Measurements from ENCODE around the gene HAP1.

HAP1 gene

DNA sequence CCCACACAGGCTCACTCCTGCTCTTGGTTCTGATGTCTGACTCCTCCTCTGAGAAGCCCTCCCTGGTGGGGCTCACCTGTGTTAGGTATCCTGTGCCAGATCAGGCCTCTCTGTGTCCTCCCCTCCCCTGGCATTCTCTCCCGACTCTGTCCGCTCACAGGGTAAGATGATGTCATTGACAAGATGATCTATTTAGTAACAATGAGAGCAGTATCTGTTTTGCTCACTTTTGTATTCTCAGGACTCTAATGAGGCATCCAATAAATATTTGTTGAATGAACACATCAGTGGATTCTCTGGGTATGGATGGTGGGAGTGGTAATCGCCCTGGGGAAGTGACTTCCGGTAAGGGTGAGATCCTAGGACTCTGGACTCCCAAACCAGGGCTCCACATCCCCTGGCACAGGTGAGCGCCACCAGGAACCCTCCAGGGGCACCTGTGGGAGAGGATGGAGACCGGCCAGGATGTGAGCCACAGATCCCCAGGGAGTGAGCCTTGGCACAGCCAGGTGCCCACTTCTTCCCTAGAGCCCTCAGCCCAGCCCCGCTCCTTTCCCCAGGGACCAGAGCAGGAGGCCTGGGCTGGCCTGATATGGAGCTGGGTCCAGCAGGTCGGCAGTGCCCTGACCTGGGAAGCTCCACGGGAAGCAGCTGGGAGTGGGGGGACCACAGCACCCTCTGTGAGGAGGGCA is 5.4 kb upstream of the HAP1 start (continued):
- TF ChIP-seq, protein P1, sequence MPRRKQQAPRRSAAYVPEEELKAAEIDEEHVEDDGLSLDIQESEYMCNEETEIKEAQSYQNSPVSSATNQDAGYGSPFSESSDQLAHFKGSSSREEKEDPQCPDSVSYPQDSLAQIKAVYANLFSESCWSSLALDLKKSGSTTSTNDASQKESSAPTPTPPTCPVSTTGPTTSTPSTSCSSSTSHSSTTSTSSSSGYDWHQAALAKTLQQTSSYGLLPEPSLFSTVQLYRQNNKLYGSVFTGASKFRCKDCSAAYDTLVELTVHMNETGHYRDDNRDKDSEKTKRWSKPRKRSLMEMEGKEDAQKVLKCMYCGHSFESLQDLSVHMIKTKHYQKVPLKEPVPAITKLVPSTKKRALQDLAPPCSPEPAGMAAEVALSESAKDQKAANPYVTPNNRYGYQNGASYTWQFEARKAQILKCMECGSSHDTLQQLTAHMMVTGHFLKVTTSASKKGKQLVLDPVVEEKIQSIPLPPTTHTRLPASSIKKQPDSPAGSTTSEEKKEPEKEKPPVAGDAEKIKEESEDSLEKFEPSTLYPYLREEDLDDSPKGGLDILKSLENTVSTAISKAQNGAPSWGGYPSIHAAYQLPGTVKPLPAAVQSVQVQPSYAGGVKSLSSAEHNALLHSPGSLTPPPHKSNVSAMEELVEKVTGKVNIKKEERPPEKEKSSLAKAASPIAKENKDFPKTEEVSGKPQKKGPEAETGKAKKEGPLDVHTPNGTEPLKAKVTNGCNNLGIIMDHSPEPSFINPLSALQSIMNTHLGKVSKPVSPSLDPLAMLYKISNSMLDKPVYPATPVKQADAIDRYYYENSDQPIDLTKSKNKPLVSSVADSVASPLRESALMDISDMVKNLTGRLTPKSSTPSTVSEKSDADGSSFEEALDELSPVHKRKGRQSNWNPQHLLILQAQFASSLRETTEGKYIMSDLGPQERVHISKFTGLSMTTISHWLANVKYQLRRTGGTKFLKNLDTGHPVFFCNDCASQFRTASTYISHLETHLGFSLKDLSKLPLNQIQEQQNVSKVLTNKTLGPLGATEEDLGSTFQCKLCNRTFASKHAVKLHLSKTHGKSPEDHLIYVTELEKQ (tag by site-specific recombination; IDR thresholded peaks at IDR 0.05; ENCODE audit: borderline replicate concordance): 0 out of 2 replicates have a peak, but pooled peaks have one; percentile 11
- TF ChIP-seq ZNF501 (tag by site-specific recombination; IDR thresholded peaks at IDR 0.05) (no peak), KLF8 (tag by site-specific recombination; IDR thresholded peaks at IDR 0.05) (no peak), ZNF596 (tag by site-specific recombination; IDR thresholded peaks at IDR 0.05) (no peak), ZNF341 (tag by site-specific recombination; IDR thresholded peaks at IDR 0.05; ENCODE audit: low read depth) (no peak), WT1 (tag by site-specific recombination; IDR thresholded peaks at IDR 0.05) (no peak), ZNF366 (tag by site-specific recombination; conservative IDR thresholded peaks at IDR 0.05) (peak; percentile 53), ZNF114 (tag by site-specific recombination; IDR thresholded peaks at IDR 0.05) (no peak), ZNF302 (tag by site-specific recombination; IDR thresholded peaks at IDR 0.05; ENCODE audit: low read depth) (no peak), ZNF555 (tag by site-specific recombination; conservative IDR thresholded peaks at IDR 0.05) (no peak), SETDB1 (IDR thresholded peaks at IDR 0.05; ENCODE audit: insufficient read length, low read length) (no peak), ZNF664 (tag by site-specific recombination; IDR thresholded peaks at IDR 0.05) (no peak), ZBTB21 (tag by site-specific recombination; IDR thresholded peaks at IDR 0.05) (0 out of 2 replicates have a peak, but pooled peaks have one; percentile 27), SCRT2 (tag by site-specific recombination; IDR thresholded peaks at IDR 0.05) (0 out of 2 replicates have a peak, but pooled peaks have one; percentile 23), ZNF677 (tag by site-specific recombination; IDR thresholded peaks at IDR 0.05) (no peak), ZNF776 (tag by site-specific recombination; IDR thresholded peaks at IDR 0.05; ENCODE audit: borderline replicate concordance) (no peak), EGR2 (tag by site-specific recombination; IDR thresholded peaks at IDR 0.05; ENCODE audit: low read depth) (no peak), ZNF174 (tag by site-specific recombination; IDR thresholded peaks at IDR 0.05) (no peak), ZNF19 (tag by site-specific recombination; IDR thresholded peaks at IDR 0.05; ENCODE audit: low read depth) (no peak), KLF16 (tag by site-specific recombination; IDR thresholded peaks at IDR 0.05) (no peak), SP7 (tag by site-specific recombination; IDR thresholded peaks at IDR 0.05) (peak; percentile 31), ZBTB17 (tag by site-specific recombination; IDR thresholded peaks at IDR 0.05) (peak; percentile 55; the same call in 1 of the 2 replicates), HOXD13 (CRISPR knock-in tag; IDR thresholded peaks at IDR 0.05; ENCODE audit: borderline replicate concordance) (no peak), FEZF1 (tag by site-specific recombination; IDR thresholded peaks at IDR 0.05) (peak; percentile 69)
- TF ChIP-seq, protein P2, sequence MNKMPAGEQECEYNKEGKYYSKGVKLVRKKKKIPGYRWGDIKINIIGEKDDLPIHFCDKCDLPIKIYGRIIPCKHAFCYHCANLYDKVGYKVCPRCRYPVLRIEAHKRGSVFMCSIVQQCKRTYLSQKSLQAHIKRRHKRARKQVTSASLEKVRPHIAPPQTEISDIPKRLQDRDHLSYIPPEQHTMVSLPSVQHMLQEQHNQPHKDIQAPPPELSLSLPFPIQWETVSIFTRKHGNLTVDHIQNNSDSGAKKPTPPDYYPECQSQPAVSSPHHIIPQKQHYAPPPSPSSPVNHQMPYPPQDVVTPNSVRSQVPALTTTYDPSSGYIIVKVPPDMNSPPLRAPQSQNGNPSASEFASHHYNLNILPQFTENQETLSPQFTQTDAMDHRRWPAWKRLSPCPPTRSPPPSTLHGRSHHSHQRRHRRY (tag by site-specific recombination; IDR thresholded peaks at IDR 0.05): no peak
- TF ChIP-seq, protein P3, sequence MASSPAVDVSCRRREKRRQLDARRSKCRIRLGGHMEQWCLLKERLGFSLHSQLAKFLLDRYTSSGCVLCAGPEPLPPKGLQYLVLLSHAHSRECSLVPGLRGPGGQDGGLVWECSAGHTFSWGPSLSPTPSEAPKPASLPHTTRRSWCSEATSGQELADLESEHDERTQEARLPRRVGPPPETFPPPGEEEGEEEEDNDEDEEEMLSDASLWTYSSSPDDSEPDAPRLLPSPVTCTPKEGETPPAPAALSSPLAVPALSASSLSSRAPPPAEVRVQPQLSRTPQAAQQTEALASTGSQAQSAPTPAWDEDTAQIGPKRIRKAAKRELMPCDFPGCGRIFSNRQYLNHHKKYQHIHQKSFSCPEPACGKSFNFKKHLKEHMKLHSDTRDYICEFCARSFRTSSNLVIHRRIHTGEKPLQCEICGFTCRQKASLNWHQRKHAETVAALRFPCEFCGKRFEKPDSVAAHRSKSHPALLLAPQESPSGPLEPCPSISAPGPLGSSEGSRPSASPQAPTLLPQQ (tag by site-specific recombination; IDR thresholded peaks at IDR 0.05): 0 out of 2 replicates have a peak, but pooled peaks have one; percentile 28
- TF ChIP-seq, protein P4, sequence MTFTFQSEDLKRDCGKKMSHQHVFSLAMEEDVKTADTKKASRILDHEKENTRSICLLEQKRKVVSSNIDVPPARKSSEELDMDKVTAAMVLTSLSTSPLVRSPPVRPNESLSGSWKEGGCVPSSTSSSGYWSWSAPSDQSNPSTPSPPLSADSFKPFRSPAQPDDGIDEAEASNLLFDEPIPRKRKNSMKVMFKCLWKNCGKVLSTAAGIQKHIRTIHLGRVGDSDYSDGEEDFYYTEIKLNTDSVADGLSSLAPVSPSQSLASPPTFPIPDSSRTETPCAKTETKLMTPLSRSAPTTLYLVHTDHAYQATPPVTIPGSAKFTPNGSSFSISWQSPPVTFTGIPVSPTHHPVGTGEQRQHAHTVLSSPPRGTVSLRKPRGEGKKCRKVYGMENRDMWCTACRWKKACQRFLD (tag by site-specific recombination; IDR thresholded peaks at IDR 0.05): no peak
- TF ChIP-seq, protein P5, sequence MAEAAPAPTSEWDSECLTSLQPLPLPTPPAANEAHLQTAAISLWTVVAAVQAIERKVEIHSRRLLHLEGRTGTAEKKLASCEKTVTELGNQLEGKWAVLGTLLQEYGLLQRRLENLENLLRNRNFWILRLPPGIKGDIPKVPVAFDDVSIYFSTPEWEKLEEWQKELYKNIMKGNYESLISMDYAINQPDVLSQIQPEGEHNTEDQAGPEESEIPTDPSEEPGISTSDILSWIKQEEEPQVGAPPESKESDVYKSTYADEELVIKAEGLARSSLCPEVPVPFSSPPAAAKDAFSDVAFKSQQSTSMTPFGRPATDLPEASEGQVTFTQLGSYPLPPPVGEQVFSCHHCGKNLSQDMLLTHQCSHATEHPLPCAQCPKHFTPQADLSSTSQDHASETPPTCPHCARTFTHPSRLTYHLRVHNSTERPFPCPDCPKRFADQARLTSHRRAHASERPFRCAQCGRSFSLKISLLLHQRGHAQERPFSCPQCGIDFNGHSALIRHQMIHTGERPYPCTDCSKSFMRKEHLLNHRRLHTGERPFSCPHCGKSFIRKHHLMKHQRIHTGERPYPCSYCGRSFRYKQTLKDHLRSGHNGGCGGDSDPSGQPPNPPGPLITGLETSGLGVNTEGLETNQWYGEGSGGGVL (tag by site-specific recombination; IDR thresholded peaks at IDR 0.05): peak; percentile 35; the same call in 1 of the 2 replicates
- TF ChIP-seq, protein P6, sequence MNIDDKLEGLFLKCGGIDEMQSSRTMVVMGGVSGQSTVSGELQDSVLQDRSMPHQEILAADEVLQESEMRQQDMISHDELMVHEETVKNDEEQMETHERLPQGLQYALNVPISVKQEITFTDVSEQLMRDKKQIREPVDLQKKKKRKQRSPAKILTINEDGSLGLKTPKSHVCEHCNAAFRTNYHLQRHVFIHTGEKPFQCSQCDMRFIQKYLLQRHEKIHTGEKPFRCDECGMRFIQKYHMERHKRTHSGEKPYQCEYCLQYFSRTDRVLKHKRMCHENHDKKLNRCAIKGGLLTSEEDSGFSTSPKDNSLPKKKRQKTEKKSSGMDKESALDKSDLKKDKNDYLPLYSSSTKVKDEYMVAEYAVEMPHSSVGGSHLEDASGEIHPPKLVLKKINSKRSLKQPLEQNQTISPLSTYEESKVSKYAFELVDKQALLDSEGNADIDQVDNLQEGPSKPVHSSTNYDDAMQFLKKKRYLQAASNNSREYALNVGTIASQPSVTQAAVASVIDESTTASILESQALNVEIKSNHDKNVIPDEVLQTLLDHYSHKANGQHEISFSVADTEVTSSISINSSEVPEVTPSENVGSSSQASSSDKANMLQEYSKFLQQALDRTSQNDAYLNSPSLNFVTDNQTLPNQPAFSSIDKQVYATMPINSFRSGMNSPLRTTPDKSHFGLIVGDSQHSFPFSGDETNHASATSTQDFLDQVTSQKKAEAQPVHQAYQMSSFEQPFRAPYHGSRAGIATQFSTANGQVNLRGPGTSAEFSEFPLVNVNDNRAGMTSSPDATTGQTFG (tag by site-specific recombination; IDR thresholded peaks at IDR 0.05; ENCODE audit: borderline replicate concordance): no peak

Data from HEK293 (cell line).